Measurements from ENCODE around the gene ARHGAP36.

GRCh38 chrX:131072871-131073571 lies 14.9 kb downstream of the ARHGAP36 start:
- TF ChIP-seq CTCF (IDR thresholded peaks at IDR 0.05) (no peak), POLR2A (IDR thresholded peaks at IDR 0.05) (no peak)
